Coronary artery (tissue), 2 donors: ENCODE data around the gene IMPDH2.

Experiments
- DNase-seq: peaks from one replicate; pipeline ENCODE4 v3.0.0-alpha.2; 2017; ENCODE audit warnings: low spot score
- H3K27ac ChIP-seq, 2 donors: fragments of 200-600 bp; sonication (generic); one replicate each; pipeline ENCODE4 v1.5.1; 2016 to 2019
- H3K4me3 ChIP-seq: fragments of 200-600 bp; sonication (generic); 2 replicates; pipeline ENCODE4 v1.5.1; 2016; ENCODE audit warnings: mild to moderate bottlenecking, moderate library complexity
- TF ChIP-seq, protein P1 (sequence below): fragments of 200-600 bp; sonication (generic); IDR thresholded peaks from one replicate; pipeline ENCODE4 v1.5.1; 2019; ENCODE audit warnings: antibody characterized with exemption

Gene IMPDH2

DNA sequence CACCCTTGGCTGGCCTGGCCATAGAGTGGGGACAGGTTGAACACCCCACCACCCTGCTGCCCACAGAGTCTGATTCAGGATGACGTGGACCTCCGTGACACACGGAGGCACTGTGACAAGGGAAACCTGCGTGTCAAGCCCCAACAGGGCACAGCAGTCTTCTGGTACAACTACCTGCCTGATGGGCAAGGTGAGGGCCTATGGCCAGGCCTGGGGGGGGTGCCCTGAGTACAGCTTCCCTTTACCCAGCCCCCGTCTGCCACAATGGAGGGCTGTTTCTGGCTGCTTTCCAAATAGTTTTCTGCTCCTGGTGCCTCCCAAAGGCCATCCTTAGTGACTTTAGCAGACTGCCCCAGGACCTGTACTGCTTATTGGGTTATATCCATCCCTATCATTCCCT lies 23.2 kb downstream of the IMPDH2 start:
- TF ChIP-seq, protein P1, sequence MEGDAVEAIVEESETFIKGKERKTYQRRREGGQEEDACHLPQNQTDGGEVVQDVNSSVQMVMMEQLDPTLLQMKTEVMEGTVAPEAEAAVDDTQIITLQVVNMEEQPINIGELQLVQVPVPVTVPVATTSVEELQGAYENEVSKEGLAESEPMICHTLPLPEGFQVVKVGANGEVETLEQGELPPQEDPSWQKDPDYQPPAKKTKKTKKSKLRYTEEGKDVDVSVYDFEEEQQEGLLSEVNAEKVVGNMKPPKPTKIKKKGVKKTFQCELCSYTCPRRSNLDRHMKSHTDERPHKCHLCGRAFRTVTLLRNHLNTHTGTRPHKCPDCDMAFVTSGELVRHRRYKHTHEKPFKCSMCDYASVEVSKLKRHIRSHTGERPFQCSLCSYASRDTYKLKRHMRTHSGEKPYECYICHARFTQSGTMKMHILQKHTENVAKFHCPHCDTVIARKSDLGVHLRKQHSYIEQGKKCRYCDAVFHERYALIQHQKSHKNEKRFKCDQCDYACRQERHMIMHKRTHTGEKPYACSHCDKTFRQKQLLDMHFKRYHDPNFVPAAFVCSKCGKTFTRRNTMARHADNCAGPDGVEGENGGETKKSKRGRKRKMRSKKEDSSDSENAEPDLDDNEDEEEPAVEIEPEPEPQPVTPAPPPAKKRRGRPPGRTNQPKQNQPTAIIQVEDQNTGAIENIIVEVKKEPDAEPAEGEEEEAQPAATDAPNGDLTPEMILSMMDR = no peak
- peak overlapping the region; percentile 89 to 91 for H3K27ac ChIP-seq
- DNase-seq = no peak
- H3K4me3 ChIP-seq = peak overlapping the region; percentile 91

- no peak overlapping the region for H3K27ac ChIP-seq
- TF ChIP-seq, protein P1 = no peak
- H3K4me3 ChIP-seq = no peak overlapping the region
- no peak for DNase-seq
These were observed 23.9 kb downstream of the IMPDH2 start for GRCh38 chr3:49005303-49005680.

GRCh38 chr3:49004352-49005302 lies 24.6 kb downstream of the IMPDH2 start:
- no peak overlapping the region for H3K27ac ChIP-seq
- no peak for DNase-seq
- no peak overlapping the region for H3K4me3 ChIP-seq
- TF ChIP-seq, protein P1 = no peak

GRCh38 chr3:49001155-49001554 lies 28.0 kb downstream of the IMPDH2 start:
- Histone ChIP-seq H3K27ac (no peak overlapping the region), H3K4me3 (no peak overlapping the region)
- no peak for DNase-seq
- TF ChIP-seq, protein P1 = no peak

- no peak for DNase-seq
- H3K27ac ChIP-seq = no peak overlapping the region
- no peak overlapping the region for H3K4me3 ChIP-seq
- TF ChIP-seq, protein P1 = no peak
These were observed 29.9 kb downstream of the IMPDH2 start for GRCh38 chr3:48999085-48999858.

DNA sequence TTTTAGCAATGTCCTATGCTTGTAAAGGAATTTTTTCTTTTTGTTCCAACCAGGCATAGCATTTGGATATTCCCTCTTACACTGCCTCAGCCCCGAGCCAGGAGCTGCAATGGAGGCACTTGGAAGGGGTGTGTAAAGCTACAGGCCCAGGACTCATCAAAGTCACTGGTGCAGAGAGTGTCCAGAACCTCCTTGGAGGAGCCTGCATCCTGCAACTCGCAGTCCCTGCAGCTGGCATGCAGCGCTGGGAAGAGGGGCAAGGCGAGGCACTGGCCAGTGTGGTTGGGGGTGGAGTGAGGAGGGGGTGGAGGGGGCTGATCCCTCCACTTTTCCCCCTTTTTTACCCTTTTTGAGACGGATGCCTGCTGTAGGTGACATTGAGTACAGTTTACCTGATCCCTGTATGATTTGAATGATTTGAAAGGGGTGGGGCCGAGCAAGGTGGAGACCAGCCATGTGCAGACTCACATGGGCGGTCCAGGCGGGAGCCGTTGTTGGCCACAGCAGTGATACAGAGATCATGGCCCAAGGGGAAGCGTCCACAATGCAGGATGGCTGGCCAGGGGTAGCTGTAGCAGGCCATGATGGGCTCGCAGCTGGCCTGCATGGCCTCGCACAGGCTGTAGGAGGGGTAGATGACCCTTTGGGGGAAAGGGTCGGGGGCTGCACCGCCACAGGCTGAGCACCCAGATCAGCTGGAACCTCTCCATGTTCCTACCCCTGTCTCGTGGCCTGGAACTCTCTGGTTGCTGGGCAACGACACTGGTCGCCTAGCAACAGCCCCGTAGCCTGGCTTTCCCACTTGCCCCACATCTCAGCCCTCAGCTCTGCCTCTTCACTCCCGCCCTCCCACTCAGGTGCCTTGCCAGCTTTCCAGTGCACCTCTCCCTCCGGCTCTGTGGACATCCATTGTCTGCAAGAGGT lies 31.2 kb downstream of the IMPDH2 start:
- Histone ChIP-seq H3K27ac (no peak overlapping the region), H3K4me3 (no peak overlapping the region)
- TF ChIP-seq, protein P1 = no peak
- no peak for DNase-seq
